ENCODE measurements around the gene ZNF774. TPM values are rescaled to one million over a fixed set of nuclear protein-coding genes. Genes with fewer than 3 reads are reported as not detected.
"Not testable (repeated sequence)": the region's sequence is repeated elsewhere in the genome, so short reads cannot be mapped to it uniquely, and the experiment has no call there.

Gene ZNF774
- total RNA-seq, 1 experiment from 2014 or later, result 8.3 TPM

DNA sequence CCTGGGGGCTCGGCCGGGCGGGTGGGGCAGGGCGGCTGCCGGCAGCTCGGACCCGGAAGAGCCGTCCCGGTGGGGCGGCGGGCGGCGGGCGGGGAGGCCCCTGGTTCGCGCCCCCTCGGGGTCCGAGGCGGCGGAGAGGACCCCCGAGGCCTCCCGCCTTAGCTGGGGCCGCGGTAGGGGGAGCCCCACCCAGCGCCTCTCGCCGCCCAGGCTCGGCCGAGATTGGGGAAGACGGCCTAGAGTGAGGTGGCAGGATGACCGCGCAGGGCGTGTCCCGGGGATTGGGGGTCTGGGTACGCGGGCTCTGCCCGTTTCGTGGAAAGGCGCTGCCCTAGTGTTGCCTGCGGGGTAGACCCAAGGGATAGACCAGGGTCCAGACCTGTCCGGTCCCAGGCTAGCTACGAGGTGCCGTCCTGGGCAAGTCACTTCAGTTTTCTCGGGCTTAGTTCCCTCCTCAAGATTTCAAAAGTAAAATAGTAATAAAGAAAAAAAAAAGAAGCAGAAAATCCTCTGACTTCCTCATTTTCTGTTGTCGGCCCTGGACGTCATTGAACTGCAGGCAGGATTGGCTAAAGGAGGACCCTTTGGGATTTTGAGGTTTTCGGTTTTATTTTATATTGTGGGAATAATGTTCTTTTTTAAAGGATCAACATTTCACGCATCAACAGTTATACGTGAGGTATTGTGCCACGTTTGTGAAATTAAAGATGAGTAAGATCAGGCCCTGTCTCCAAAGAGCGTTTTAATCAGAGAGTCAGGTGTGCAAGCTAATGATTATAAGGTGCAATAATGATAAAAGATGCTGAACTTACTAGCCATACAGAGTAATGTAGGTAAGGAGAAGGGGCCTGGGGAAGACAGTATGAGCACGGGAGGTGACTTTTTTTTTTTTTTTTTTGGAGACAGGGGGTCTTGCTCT lies 36.6 kb downstream of the ZNF774 start:
- no peak for DNase-seq (ENCODE audit: low spot score)

DNA sequence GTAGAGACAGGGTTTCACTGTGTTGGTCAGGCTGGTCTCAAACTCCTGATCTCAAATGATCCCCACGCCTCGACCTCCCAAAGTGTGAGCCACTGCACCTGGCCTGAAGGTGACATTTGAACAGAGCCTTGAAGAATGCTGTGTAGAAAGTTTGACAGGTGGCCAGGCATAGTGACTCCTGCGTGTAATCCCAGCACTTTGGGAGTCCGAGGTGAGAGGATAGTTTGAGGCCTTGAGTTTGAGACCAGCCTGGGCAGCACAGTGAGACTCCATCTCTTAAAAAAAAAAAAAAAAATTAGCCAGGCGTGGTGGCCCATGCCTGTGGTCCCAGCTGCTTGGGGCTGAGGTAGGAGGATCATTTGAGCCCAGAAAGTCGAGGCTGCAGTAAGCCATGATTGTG lies 37.4 kb downstream of the ZNF774 start:
- no peak for DNase-seq (ENCODE audit: low spot score)

DNA sequence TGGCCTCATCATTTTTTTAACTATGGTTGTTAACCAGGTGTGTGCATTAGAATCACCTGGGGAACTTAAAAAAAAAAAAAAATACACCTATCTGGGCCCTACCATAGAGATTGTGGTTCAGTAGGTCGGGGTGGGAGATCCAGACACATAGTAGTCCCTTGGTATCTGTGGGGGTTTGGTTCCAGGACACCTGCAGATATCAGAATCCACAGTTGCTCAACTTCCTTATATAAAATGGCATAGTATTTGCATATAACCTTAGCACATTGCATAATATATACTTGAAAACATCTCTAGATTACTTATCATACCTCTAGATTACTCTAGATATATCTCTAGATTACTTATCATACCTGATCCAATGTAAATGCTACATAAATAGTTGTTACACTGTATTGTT lies 41.0 kb downstream of the ZNF774 start:
- no peak for DNase-seq (ENCODE audit: low spot score)

DNA sequence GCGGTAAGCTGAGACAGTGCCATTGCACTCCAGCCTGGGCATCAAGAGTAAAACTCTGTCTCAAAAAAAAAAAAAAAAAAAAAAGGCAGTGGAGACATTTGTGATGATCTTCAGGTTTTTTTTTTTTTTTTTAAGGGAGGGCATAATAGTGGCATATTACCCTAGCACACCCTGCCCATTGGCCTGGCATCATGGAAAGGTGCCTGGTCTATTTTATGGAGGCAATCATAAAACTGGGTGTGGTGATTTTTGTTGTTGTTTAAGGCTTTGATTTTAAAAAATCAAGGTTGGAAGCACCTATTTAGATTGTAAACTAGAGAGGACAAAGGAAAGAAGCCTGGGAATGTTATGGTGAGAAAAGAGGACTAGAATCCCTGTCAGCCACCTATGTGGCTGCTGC lies 42.0 kb downstream of the ZNF774 start:
- DNase-seq (ENCODE audit: low spot score), result no peak

DNA sequence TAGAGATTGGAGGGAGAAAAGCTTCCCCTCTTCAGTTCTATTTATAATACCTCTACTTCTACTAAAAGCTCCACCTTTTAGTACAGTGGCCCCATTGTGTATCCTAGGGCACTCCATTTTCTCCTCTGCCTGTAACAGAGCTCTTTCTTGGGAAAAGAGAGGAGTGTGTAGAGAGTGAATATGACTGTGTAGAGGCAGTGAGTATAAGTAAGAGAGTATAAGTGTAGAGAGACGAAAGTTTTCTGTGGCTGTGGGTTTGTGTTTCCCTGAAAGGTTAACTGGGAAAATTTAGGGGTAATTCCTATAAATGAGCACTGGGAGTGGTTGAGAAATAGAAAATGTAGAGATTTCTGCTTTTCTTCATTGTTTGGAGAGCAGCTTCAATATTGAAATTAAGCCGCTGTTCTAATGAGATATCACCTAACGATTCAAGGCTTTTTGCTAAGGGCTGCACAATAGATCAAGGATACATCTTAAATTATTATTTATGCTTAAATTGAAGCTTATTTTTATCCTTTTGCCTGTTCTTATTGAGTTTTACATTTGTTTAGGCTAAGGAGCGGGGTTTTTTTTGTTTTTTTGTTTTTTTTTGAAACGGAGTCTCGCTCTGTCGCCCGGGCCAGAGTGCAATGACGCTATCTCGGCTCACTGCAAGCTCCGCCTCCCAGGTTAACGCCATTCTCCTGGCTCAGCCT lies 42.8 kb downstream of the ZNF774 start:
- no peak for DNase-seq (ENCODE audit: low spot score)

DNA sequence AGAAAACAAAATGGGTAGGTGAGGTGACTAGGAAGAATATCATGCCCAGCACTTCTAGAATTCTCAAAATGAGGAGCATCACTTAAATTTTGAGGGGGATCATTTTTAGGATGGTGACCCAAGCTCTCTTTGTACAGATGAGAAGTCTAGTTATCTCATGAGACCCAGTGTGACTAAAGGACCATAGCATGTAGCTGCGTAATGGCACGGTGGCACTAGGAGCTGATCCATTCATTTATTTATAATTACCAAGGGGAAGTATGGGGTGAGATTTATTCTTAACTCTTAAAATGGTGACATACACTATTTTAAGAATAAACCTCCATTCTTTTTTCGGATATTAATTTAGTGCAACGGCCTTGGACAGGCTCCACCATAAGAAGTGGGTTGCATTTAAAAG lies 44.2 kb downstream of the ZNF774 start:
- DNase-seq (ENCODE audit: low spot score), result no peak

DNA sequence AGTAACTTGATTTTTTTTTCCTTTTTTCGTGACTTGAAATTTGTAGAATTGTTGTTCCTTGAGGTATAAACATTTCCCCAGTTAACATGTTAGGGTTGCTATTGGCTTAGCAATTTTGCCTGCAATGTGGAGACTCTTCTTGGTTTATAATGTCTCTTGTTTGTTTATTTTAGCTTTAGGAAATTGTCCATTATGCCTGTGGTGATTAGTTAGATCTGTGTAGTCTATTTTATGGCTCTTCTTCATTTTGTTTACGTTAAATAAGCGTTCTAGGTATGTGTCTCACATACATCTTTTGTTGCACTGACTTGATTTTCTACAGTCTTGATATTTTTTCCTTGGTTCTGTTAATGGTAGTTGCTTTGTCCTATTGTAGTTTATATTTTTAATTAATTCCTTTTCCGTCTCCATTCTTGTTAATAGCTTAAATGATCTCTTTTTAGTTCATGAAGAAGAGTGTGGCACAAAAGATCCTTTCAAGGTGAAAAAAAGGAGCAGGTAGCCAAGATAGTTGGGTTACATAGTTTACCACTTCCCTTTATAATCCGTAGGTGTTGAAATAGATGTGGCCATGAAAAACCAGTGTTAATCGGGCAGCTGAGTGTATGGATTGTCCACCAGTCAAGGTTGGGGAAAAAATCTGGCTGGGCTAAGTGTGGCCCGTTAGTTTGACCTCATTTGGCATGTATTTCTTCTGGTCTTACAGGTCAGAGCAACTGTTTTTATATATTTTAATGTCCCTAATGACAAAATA lies 48.1 kb downstream of the ZNF774 start:
- DNase-seq (ENCODE audit: low spot score), result no peak

DNA sequence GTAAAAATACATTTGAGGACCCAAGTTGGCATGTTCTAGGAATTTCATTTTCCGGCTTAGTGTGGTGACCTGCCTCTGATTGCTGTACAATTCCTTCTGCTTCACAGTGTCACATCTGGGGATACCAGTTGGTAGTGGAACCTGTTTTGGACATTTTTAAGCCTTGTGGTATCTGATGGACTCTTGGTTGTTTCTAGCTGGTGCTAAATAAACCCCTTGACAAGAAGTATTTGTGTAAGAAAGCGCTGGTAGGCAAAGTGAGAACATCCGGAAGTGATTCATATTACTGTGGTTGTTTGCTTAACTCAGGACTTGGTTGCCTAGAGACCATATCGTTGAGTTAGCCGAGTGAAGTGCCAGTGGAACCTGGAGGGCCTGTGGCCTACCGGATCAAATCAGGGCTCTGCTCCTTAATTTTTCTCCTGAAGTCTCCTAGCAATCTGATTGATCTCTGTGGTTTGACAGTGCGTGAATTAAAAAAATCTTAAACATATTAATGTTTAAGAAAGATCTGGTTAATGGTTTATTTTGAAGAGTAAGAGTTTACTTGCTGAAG lies 48.8 kb downstream of the ZNF774 start:
- DNase-seq (ENCODE audit: low spot score), result peak; percentile 95

DNA sequence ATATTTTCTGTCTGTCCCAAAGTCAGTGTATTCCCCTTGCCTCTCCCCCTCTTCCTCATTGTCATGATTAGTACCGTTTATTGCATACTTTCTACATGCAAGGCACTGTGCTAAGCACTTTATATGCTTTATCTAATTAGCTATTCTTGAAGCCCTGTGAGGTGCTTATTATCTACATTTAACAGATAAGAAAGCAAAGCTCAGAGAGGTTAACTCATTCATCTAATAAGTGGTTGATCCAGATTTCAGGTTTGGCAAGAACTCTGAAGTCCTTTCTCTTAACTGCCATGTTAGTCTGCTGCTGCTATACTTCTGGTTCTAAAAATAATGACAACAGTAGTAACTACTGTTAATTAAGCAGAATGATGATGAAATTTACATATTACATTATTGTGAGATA lies 49.4 kb downstream of the ZNF774 start:
- DNase-seq (ENCODE audit: low spot score), result no peak

DNA sequence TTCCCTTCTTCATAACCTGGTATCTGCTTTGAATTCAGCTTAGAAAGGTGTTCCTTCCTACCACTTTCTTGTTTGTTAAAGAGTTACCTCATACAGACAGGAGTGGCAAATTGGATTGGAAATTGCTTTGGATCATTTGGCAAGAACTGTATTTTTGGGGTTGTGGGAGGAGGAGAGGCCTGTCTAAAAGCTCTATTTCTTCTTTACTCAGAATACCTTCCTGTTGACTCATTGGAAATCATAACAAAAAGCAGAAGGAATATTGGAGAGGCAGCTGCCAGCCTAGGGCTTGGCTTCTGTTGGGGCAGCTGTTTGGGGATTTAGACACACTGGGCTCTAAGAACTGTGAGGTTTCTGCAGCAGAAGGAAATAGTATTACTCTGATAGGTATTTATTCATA lies 50.1 kb downstream of the ZNF774 start:
- DNase-seq (ENCODE audit: low spot score), result peak; percentile 80

DNA sequence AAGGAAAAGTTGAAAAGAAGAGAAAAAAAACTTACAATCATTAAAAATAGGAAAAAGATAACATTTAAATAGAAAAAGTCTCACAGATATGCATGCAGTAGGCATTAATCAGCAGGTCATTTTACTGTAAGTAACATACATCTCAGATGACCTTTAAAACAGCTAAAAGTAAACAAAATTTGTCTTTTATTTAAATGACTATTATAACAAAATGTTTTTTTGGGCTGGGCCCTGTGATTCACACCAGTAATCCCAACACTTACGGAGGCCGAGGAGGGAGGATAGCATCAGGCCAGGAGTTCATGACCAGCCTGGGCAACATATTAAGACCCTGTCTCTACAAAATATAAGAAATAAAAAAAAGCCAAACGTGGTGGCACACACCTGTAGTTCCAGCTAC lies 50.7 kb downstream of the ZNF774 start:
- DNase-seq (ENCODE audit: low spot score), result no peak

DNA sequence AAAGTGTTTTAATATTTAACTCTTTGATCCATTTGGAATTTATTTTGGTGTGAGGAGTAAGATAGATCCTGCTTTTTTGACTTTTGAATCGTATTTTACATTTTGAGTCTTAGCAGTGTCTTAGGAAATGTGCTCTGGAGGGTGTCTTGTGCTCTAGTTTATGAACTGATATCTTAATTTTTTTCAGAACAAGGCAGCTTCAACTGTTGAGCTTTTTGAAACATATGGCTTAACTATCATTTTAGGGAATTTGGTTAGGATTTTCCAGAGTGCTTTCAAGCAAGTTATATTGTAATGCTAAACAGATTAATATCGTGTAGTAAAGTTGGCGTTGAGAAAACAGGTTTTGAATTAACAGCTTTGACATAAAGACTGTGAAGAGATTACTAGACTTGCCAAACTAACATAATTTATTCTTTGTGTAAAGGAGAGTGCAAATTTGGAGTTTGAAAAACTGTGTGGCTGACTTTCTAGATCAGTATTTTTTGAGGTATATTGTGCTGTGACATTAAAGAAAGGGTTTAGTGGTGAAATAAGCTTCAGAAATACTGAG lies 53.0 kb downstream of the ZNF774 start:
- no peak for DNase-seq (ENCODE audit: low spot score)

DNA sequence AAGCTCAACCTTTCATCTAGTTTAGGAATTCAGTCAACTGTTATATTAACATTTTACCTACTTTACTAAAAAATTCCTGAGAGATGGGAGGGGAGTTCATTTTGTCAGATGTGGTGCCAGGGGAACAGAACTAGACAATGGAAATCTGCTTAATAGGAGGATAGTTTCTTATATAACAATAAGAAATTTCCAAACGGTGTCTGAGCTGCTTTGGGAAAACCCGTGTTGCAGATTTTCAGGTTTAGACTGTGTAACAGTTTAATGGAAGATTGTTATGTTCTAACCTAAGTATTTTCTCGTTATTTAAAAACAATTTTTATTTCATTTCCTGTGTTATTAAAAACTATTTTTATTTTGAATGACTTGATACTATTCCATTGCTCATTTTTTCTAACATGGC lies 55.3 kb downstream of the ZNF774 start:
- no peak for DNase-seq (ENCODE audit: low spot score)

DNA sequence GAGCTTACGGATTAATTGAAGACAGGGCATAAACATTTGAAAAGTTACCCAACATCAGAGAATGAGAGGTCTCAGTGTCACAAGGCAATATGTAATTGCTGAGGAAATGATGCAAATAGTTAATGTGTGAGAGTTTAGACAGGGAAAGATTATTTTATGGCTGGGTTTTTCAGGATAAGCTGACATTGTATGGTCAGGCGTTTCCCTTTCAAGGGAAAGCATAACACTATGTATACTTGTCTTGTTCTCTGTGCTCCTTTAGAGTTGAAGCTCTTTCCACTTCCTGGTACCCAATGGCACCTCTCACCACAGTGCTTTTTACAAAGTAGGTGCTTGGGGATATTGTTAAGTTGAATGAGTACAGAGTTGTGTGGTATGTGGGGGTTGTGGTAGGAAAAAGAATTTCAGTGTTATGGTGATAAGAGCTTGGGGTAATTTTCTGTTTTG lies 55.8 kb downstream of the ZNF774 start:
- DNase-seq (ENCODE audit: low spot score), result no peak

DNA sequence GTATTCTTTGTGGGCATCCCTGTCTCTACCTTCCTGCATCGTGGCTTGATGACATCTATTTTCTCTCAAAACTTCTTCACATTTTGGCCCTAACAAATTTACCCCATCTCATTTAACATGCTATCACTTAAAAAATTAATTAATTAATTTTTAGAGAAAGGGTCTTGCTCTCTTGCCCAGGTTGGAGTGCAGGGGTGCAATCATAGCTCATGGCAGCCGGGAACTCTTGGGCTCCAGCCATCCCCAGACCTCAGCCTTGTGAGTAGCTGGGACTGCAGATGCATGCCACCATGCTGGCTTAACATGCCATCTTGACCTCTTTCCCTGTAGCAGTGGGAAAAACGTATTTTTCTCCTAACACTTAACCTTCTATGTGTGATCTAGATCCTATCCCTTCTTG lies 56.6 kb downstream of the ZNF774 start:
- no peak for DNase-seq (ENCODE audit: low spot score)

DNA sequence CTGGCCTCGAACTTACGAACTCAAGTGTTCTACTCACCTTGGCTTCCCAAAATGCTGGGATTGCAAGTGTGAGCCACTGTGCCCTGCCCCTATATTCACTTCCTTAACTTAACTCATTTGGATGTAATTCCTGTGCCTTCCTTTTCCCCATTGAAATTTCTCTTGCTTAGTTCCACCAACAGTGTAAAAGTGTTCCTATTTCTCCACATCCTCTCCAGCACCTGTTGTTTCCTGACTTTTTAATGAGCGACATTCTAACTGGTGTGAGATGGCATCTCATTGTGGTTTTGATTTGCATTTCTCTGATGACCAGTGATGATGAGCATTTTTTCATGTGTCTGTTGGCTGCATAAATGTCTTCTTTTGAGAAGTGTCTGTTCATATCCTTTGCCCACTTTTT lies 57.5 kb downstream of the ZNF774 start:
- DNase-seq (ENCODE audit: low spot score), result not testable (repeated sequence)

DNA sequence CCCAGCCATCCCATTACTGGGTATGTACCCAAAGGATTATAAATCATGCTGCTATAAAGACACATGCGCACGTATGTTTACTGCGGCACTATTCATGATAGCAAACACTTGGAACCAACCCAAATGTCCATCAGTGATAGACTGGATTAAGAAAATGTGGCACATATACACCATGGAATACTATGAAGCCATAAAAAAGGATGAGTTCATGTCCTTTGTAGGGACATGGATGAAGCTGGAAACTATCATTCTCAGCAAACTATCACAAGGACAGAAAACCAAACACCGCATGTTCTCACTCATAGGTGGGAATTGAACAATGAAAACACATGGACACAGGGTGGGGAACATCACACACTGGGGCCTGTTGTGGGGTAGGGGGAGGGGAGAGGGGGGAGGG lies 58.2 kb downstream of the ZNF774 start:
- not testable (repeated sequence) for DNase-seq (ENCODE audit: low spot score)

DNA sequence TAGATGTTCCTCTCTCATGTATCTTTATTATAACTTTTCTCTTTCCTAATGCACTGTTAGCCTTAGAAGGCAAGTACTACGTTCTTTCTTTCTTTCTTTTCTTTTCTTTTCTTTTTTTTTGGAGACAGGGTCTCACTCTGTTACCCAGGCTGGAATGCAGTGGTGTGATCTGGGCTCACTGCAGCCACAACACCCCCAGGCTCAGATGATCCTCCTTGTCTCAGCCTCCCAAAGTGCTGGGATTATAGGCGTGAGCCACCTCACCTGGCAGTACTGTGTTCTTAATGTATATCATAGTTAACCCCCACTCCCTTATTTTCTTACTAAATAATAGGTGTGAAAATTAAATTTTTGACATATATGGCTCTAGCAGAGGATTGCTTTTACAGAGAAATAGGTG lies 59.1 kb downstream of the ZNF774 start:
- no peak for DNase-seq (ENCODE audit: low spot score)

Data from A172 (cell line).